ENCODE data around the gene BRINP3. TPM values are rescaled to one million over a fixed set of nuclear protein-coding genes. Genes with fewer than 3 reads are reported as not detected.
"Not testable (repeated sequence)": the region's sequence is repeated elsewhere in the genome, so short reads cannot be mapped to it uniquely, and the experiment has no call there.

Gene BRINP3
- total RNA-seq, 4 donors from 2014 or later, result 14.0 to 50.0 (median 42.7) TPM

DNA sequence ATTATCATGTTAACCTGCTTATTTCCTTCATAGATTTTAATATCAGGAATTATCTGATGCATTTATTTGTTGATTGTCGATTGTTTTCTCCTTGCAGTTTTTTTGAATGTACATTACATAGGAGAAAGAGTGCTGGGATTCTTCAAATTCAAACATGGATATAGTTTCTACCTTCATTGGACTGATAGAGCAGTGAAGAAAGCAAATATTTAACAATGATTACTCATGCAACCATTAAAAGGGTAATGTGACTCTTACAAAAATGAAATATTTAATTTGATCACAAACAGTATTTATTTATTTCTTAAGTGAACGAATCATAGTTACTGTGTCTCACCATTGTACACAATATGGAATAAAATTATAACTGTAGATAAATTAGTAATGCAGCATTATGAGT, 350.9 kb downstream of the BRINP3 start:
- Histone ChIP-seq H3K27me3 (no peaks in the 10 kb centered on the region), H3K27ac (no peak overlapping the region), H3K36me3 (no peaks in the 10 kb centered on the region), H3K4me3 (no peak overlapping the region), H3K4me1 (no peaks in the 10 kb centered on the region), H3K9me3 (no peaks in the 10 kb centered on the region)
- no peak for DNase-seq
- no peak for TF ChIP-seq POLR2A (IDR thresholded peaks at IDR 0.05)
- TF ChIP-seq, protein P1, sequence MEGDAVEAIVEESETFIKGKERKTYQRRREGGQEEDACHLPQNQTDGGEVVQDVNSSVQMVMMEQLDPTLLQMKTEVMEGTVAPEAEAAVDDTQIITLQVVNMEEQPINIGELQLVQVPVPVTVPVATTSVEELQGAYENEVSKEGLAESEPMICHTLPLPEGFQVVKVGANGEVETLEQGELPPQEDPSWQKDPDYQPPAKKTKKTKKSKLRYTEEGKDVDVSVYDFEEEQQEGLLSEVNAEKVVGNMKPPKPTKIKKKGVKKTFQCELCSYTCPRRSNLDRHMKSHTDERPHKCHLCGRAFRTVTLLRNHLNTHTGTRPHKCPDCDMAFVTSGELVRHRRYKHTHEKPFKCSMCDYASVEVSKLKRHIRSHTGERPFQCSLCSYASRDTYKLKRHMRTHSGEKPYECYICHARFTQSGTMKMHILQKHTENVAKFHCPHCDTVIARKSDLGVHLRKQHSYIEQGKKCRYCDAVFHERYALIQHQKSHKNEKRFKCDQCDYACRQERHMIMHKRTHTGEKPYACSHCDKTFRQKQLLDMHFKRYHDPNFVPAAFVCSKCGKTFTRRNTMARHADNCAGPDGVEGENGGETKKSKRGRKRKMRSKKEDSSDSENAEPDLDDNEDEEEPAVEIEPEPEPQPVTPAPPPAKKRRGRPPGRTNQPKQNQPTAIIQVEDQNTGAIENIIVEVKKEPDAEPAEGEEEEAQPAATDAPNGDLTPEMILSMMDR (IDR thresholded peaks at IDR 0.05), result no peak

DNA sequence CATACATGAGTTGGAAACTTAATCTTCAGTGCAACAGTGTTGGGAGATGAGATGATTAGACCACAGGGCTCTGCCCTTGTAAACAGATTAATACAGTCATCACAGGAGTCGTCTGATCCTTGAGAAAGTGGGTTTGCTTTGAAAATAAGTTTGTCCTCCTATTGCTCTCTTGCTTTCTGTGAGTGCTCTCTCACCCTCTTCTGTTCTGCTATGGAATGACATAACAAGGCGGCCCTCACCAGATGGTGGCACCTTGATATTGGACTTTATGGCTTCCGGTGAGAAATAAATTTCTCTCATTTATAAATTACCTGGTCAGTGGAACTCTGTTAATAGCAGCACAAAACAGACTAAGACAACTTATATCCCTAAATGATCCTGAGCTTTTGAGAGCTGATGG, 353.6 kb downstream of the BRINP3 start:
- TF ChIP-seq, protein P1 (IDR thresholded peaks at IDR 0.05), result no peak
- no peak for TF ChIP-seq POLR2A (IDR thresholded peaks at IDR 0.05)
- H3K9me3 ChIP-seq, result no peaks in the 10 kb centered on the region
- no peak for DNase-seq
- H3K4me1 ChIP-seq, result no peaks in the 10 kb centered on the region
- H3K27me3 ChIP-seq, result no peaks in the 10 kb centered on the region
- H3K27ac ChIP-seq, result no peak overlapping the region
- no peaks in the 10 kb centered on the region for H3K36me3 ChIP-seq
- H3K4me3 ChIP-seq, result no peak overlapping the region

DNA sequence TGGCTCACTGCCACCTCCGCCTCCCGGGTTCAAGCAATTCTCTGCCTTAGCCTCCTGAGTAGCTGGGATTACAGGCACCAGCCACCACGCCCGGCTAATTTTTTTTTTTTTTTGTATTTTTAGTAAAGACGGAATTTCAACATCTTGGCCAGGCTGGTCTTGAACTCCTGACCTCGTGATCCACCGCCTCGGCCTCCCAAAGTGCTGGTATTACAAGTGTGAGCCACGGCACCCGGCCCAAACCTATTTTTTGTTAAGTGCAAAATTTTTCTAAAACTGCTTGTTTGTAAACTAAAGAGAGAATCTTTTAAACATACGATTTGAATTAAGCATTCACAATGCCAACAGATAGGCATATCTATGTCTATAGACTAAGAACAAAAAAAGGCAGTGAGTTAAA, 357.1 kb downstream of the BRINP3 start:
- H3K4me1 ChIP-seq, H3K27me3 ChIP-seq, H3K4me3 ChIP-seq, H3K36me3 ChIP-seq, H3K9me3 ChIP-seq, H3K27ac ChIP-seq, DNase-seq: not testable (repeated sequence)

DNA sequence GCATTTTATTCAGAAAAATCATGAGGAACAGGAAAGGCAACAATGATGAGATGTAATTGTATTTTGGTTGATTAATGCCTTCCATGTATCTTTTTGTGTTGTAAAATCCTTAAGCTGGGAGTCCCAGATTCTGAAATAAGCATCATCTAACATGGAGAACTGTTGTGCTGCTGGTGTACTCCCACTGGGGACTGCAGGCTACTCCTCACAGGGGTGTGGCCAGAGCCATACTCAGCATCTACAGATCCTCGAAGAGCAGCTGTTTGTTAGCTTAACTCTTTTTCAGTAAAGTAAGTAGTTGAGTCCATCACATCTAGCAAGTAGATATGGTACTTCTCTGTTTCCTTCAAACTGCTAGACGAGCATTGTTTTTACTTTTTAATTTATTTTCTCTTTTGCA, 358.0 kb downstream of the BRINP3 start:
- TF ChIP-seq POLR2A (IDR thresholded peaks at IDR 0.05), result no peak
- TF ChIP-seq, protein P1 (IDR thresholded peaks at IDR 0.05), result no peak

DNA sequence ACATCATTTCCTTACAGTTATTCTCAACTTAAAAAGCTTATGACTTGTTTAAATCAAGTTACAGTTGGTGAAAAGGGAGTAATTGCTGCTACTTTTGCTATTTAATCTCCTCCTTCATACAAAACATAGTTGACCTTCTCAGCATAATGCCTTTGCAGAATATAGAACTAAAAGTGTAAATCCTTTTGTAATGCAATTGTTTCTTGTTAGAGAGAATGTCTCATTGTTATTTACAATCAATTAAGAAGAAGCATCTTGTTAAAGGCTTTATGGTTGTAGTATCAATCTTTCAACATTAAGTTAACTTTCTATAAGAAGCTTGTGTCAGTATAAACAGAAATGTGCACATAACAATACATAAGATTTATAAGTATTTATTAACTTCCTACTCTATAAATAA, 360.7 kb downstream of the BRINP3 start:
- Histone ChIP-seq H3K4me1 (no peaks in the 10 kb centered on the region), H3K9me3 (no peaks in the 10 kb centered on the region), H3K36me3 (no peaks in the 10 kb centered on the region), H3K27me3 (no peaks in the 10 kb centered on the region), H3K4me3 (no peak overlapping the region), H3K27ac (no peak overlapping the region)
- TF ChIP-seq POLR2A (IDR thresholded peaks at IDR 0.05), result no peak
- no peak for DNase-seq

More for the DNA sequence above, 358.0 kb downstream of the BRINP3 start:
- no peak for DNase-seq
- no peaks in the 10 kb centered on the region for H3K27me3 ChIP-seq
- H3K36me3 ChIP-seq, result no peaks in the 10 kb centered on the region
- H3K4me3 ChIP-seq, result no peak overlapping the region
- no peak overlapping the region for H3K27ac ChIP-seq
- H3K4me1 ChIP-seq, result no peaks in the 10 kb centered on the region
- no peaks in the 10 kb centered on the region for H3K9me3 ChIP-seq

DNA sequence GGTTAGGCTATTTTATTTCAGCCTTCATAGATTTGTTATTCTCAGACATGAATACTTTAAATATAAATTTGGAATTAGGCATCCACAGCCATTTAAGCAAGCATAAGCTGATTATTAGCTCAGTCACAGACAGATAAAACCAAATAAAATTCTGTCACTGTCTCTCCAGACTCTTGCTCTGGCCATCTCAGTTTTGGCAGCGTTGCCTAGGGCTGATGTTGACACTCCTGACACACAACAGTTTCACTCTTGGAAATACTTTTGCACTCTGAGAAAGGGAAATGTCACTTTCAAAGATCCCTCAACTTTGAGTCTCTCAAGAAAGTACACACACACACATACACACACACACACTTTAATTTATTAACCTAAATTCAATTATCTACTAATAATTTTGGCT, 372.7 kb downstream of the BRINP3 start:
- no peak overlapping the region for H3K27ac ChIP-seq
- H3K27me3 ChIP-seq, result no peaks in the 10 kb centered on the region
- no peak for DNase-seq
- no peaks in the 10 kb centered on the region for H3K36me3 ChIP-seq
- TF ChIP-seq, protein P1 (IDR thresholded peaks at IDR 0.05), result no peak
- no peak for TF ChIP-seq POLR2A (IDR thresholded peaks at IDR 0.05)
- H3K4me3 ChIP-seq, result no peak overlapping the region
- H3K4me1 ChIP-seq, result no peaks in the 10 kb centered on the region
- H3K9me3 ChIP-seq, result no peaks in the 10 kb centered on the region

DNA sequence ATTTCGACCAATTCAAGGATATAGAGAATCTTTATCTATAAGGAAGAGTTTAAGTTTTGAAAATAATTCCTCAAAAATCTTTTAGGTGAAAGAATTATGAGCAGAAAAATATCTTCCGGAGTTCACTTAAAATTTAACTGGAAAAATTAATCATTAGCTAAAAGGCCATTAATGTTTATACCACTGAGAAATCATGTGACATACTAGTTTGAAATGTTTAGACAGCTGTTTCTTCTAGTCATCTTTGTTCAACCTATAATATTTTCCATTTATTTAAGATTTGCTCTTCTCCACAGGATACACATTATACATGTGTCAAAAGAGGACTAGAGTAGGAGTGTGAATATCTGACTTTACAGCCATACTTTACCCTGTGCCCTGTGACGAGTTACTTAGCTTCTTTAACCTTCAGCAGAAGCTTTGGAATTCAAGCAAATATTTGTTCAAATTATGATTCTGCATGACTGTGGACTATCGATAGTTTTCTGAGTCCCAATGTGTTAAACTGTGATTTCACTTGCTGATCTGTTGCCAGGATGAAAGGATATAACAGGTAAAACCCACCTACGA, 374.8 kb downstream of the BRINP3 start:
- Histone ChIP-seq H3K27me3 (no peaks in the 10 kb centered on the region), H3K4me1 (no peaks in the 10 kb centered on the region), H3K9me3 (no peaks in the 10 kb centered on the region), H3K27ac (no peak overlapping the region), H3K36me3 (no peaks in the 10 kb centered on the region), H3K4me3 (no peak overlapping the region)
- no peak for TF ChIP-seq POLR2A (IDR thresholded peaks at IDR 0.05)
- TF ChIP-seq, protein P1 (IDR thresholded peaks at IDR 0.05), result no peak
- no peak for DNase-seq

Data from Peyer's patch (tissue), 4 donors.